CD14-positive monocyte (primary cell): ENCODE results near the gene SSTR5. TPM values are rescaled to one million over a fixed set of nuclear protein-coding genes. Genes with fewer than 3 reads are reported as not detected.

Experiments
- DNase-seq, 3 donors: peaks; one replicate each; pipeline ENCODE4 v3.0.0-alpha.2; 2011 to 2022
- H2AFZ ChIP-seq: 2 replicates; pipeline ENCODE4 v1.6.0; 2012; ENCODE audit warnings: mild to moderate bottlenecking, low read depth, low read length, inconsistent platforms; ENCODE audit not compliant: insufficient read depth, poor library complexity, severe bottlenecking
- H3K27ac ChIP-seq, 2 donors: 1 replicate in 1 of 2; 2 replicates in 1 of 2; pipeline ENCODE4 v1.5.1; 2012 to 2013; ENCODE audit warnings: low read length in 2 of 2, control low read depth in 1 of 2, inconsistent platforms in 1 of 2, low read depth in 1 of 2, mild to moderate bottlenecking in 1 of 2
- H3K27me3 ChIP-seq, 2 donors: one replicate each; pipeline versions ENCODE4 v1.6.0 to v1.6.1; 2011 to 2013; ENCODE audit warnings: low read length in 2 of 2; ENCODE audit not compliant: control insufficient read depth in 2 of 2, insufficient read depth in 2 of 2
- H3K36me3 ChIP-seq, 2 donors: replicated peaks in 1 of 2; 1 replicate in 1 of 2; 2 replicates in 1 of 2; pipeline versions ENCODE4 v1.5.1 to v1.6.1; 2012 to 2013; ENCODE audit warnings: low read length in 2 of 2, control low read depth in 1 of 2, inconsistent platforms in 1 of 2, mild to moderate bottlenecking in 1 of 2; ENCODE audit not compliant: insufficient read depth in 2 of 2, control insufficient read depth in 1 of 2
- H3K4me1 ChIP-seq, 2 donors: 1 replicate in 1 of 2; 2 replicates in 1 of 2; pipeline versions ENCODE4 v1.5.1 to v1.6.1; 2012 to 2013; ENCODE audit warnings: low read length in 2 of 2, control low read depth in 1 of 2, inconsistent platforms in 1 of 2, mild to moderate bottlenecking in 1 of 2, moderate library complexity in 1 of 2; ENCODE audit not compliant: insufficient read depth in 2 of 2, control insufficient read depth in 1 of 2
- H3K4me2 ChIP-seq: replicated peaks from 2 replicates; pipeline ENCODE3; 2012; ENCODE audit warnings: low read length, moderate library complexity, mild to moderate bottlenecking; ENCODE audit not compliant: poor library complexity, severe bottlenecking; ENCODE audit errors: extremely low read depth
- H3K4me3 ChIP-seq, 3 experiments: fragments of 200-600 bp in 1 of 3; sonication (generic) in 1 of 3; replicated peaks in 1 of 3; 1 replicate in 2 of 3; 2 replicates in 1 of 3; pipeline ENCODE4 v1.5.1; 2011 to 2013; ENCODE audit warnings: low read length in 3 of 3, mild to moderate bottlenecking in 3 of 3, control low read depth in 2 of 3, low read depth in 2 of 3, inconsistent platforms in 1 of 3, moderate library complexity in 1 of 3
- H3K79me2 ChIP-seq: 2 replicates; pipeline ENCODE4 v1.6.0; 2012; ENCODE audit warnings: mild to moderate bottlenecking, control low read depth, inconsistent platforms, low read length, moderate library complexity; ENCODE audit not compliant: insufficient read depth
- H3K9ac ChIP-seq: 2 replicates; pipeline ENCODE4 v1.6.0; 2017; ENCODE audit warnings: low read length, mild to moderate bottlenecking; ENCODE audit not compliant: insufficient read depth, poor library complexity, severe bottlenecking
- H3K9me3 ChIP-seq, 2 donors: replicated peaks in 1 of 2; 1 replicate in 1 of 2; 2 replicates in 1 of 2; pipeline versions ENCODE4 v1.5.1 to v1.6.1; 2012 to 2013; ENCODE audit warnings: low read length in 2 of 2, control low read depth in 1 of 2; ENCODE audit not compliant: control insufficient read depth in 1 of 2, insufficient read depth in 1 of 2
- H4K20me1 ChIP-seq: 2 replicates; pipeline ENCODE4 v1.6.0; 2012; ENCODE audit warnings: mild to moderate bottlenecking, low read length, control low read depth, moderate library complexity; ENCODE audit not compliant: insufficient read depth
- H3K27ac Mint-ChIP-seq, 7 donors: one replicate each; pipeline ENCODE4 v1.8.0; 2020; ENCODE audit warnings: mild to moderate bottlenecking in 7 of 7, mixed read lengths in 7 of 7, moderate library complexity in 6 of 7, inconsistent platforms in 2 of 7
- H3K27me3 Mint-ChIP-seq, 3 donors: one replicate each; pipeline ENCODE4 v1.8.0; 2021 to 2022; ENCODE audit warnings: low read depth in 3 of 3, mild to moderate bottlenecking in 3 of 3, mixed read lengths in 3 of 3, moderate library complexity in 3 of 3, inconsistent platforms in 1 of 3
- H3K36me3 Mint-ChIP-seq, 2 donors: one replicate each; pipeline ENCODE4 v1.8.0; 2020; ENCODE audit warnings: mixed read lengths in 2 of 2, inconsistent platforms in 1 of 2, mild to moderate bottlenecking in 1 of 2
- H3K4me1 Mint-ChIP-seq: one replicate; pipeline ENCODE4 v1.8.0; 2020; ENCODE audit warnings: mild to moderate bottlenecking, mixed read lengths
- H3K4me3 Mint-ChIP-seq, 2 donors: one replicate each; pipeline ENCODE4 v1.8.0; 2020; ENCODE audit warnings: mild to moderate bottlenecking in 2 of 2, mixed read lengths in 2 of 2, moderate library complexity in 1 of 2
- H3K9me3 Mint-ChIP-seq, 7 donors: one replicate each; pipeline ENCODE4 v1.8.0; 2020 to 2022; ENCODE audit warnings: mixed read lengths in 7 of 7, mild to moderate bottlenecking in 6 of 7, moderate library complexity in 6 of 7, inconsistent platforms in 2 of 7
- WGBS: methylation state at CpG from one replicate; pipeline ENCODE4 v1.1.5; 2013; ENCODE audit warnings: missing lambda C conversion rate; ENCODE audit not compliant: insufficient coverage; 5-methylcytosine and 5-hydroxymethylcytosine counted together
- intact Hi-C, 2 donors: fragments of 100-400 bp; cut with micrococcal nuclease; formaldehyde crosslinking; loops; one replicate each; pipeline versions ENCODE4 v1.15.0 to v1.15.1; 2023
- polyA plus RNA-seq, 3 donors: library from polyadenylated mRNA; depleted of rRNA in 1 of 3; unstranded in 2 of 3; stranded (reverse) in 1 of 3; fragments of 300-500 nt in 2 of 3; fragments of >200 nt in 1 of 3; fragmentation: Illumina TruSeq in 2 of 3; gene quantifications; 1 replicate in 2 of 3; 2 replicates in 1 of 3; pipeline ENCODE4 v1.2.3, GENCODE V29; 2012 to 2021
- TF ChIP-seq, protein P1 (sequence below): fragments of 200-600 bp; IDR thresholded peaks from one replicate; pipeline ENCODE4 v1.8.0; 2022; ENCODE audit warnings: antibody characterized with exemption, mild to moderate bottlenecking

The SSTR5 gene
- polyA plus RNA-seq, 3 donors: not detected

- Histone ChIP-seq H3K9me3 (peaks cover 0 to 17% of the 10 kb centered on the region in 2 donors), H3K4me1 (no peaks in the 10 kb centered on the region), H3K9ac (no peak overlapping the region), H3K36me3 (no peaks in the 10 kb centered on the region), H3K4me3 (no peak overlapping the region), H3K79me2 (no peaks in the 10 kb centered on the region), H2AFZ (no peak overlapping the region), H3K27me3 (no peaks in the 10 kb centered on the region), H3K4me2 (no peak overlapping the region), H3K27ac (no peak overlapping the region), H4K20me1 (no peaks in the 10 kb centered on the region)
- DNase-seq: no peak
- Mint-ChIP-seq H3K4me3 (no peak overlapping the region), H3K9me3 (peaks cover 0 to 15% (median 5%) of the 10 kb centered on the region in 7 donors), H3K27ac (no peak overlapping the region), H3K27me3 (peaks cover 3 to 8% (median 7%) of the 10 kb centered on the region in 3 donors), H3K4me1 (no peaks in the 10 kb centered on the region), H3K36me3 (no peaks in the 10 kb centered on the region)
- TF ChIP-seq, protein P1, sequence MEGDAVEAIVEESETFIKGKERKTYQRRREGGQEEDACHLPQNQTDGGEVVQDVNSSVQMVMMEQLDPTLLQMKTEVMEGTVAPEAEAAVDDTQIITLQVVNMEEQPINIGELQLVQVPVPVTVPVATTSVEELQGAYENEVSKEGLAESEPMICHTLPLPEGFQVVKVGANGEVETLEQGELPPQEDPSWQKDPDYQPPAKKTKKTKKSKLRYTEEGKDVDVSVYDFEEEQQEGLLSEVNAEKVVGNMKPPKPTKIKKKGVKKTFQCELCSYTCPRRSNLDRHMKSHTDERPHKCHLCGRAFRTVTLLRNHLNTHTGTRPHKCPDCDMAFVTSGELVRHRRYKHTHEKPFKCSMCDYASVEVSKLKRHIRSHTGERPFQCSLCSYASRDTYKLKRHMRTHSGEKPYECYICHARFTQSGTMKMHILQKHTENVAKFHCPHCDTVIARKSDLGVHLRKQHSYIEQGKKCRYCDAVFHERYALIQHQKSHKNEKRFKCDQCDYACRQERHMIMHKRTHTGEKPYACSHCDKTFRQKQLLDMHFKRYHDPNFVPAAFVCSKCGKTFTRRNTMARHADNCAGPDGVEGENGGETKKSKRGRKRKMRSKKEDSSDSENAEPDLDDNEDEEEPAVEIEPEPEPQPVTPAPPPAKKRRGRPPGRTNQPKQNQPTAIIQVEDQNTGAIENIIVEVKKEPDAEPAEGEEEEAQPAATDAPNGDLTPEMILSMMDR: no peak
- intact Hi-C loops: no loop called here
- 72% methylated on average over 19 of the region's 31 CpGs for WGBS
Measured at GRCh38 chr16:1037394-1038257, 34.9 kb upstream of the SSTR5 start.

DNA sequence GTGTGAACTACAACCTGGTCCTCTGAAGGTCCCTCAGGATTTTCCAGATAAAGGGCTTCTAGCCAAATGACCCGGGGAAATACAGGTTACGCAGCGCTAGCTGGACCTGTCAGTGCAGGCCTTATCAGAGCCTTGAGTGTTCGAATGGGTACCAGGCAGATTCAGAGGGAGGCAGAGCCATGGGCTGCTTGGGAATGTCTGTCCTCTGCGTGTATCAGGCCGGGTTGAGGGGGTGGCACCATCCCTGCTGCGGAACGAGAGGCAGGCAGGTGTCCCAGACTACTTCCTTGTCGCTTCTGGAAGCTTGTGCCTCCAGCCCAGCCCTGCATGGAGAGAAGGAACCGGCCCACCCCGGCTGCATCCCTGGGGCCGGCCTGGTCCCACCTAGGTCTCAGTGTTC, 33.6 kb upstream of the SSTR5 start:
- Histone ChIP-seq H3K9ac (no peak overlapping the region), H3K27me3 (no peaks in the 10 kb centered on the region), H2AFZ (no peak overlapping the region), H4K20me1 (no peaks in the 10 kb centered on the region), H3K4me1 (no peaks in the 10 kb centered on the region), H3K4me2 (no peak overlapping the region), H3K27ac (no peak overlapping the region), H3K79me2 (no peaks in the 10 kb centered on the region), H3K36me3 (no peaks in the 10 kb centered on the region), H3K9me3 (peaks cover 0 to 17% of the 10 kb centered on the region in 2 donors), H3K4me3 (no peak overlapping the region)
- intact Hi-C loops: no loop called here
- WGBS: 90% methylated on average over 8 of the region's 12 CpGs
- Mint-ChIP-seq H3K9me3 (peaks cover 0 to 15% (median 6%) of the 10 kb centered on the region in 7 donors), H3K4me1 (no peaks in the 10 kb centered on the region), H3K4me3 (no peak overlapping the region), H3K27me3 (peaks cover 3 to 8% (median 7%) of the 10 kb centered on the region in 3 donors), H3K36me3 (no peaks in the 10 kb centered on the region), H3K27ac (no peak overlapping the region)
- TF ChIP-seq, protein P1: no peak
- no peak for DNase-seq
